Measurements from ENCODE around the gene TMEM131.

Gene TMEM131

GRCh38 chr2:98013407-98014042 is 17.8 kb upstream of the TMEM131 start:
- H3K27ac ChIP-seq (replicated peaks): no peak overlapping the region
- no peak overlapping the region for H3K4me3 ChIP-seq (replicated peaks; ENCODE audit: insufficient read depth, low read length)
- no peaks in the 10 kb centered on the region for H3K27me3 ChIP-seq (ENCODE audit: insufficient read depth, poor library complexity, severe bottlenecking)
- no peak for DNase-seq (ENCODE audit: low read depth in 1 of 2, low spot score in 1 of 2)
- TF ChIP-seq CTCF (IDR thresholded peaks at IDR 0.05; ENCODE audit: insufficient read depth, low read length) (no peak), REST (IDR thresholded peaks at IDR 0.05; ENCODE audit: insufficient replicate concordance, low read depth) (no peak), GABPA (IDR thresholded peaks at IDR 0.05; ENCODE audit: low read depth) (no peak), SPI1 (IDR thresholded peaks at IDR 0.05; ENCODE audit: borderline replicate concordance, low read depth) (no peak), POLR2AphosphoS5 (IDR thresholded peaks at IDR 0.05; ENCODE audit: low read depth) (no peak)

- no peak overlapping the region for H3K4me3 ChIP-seq (replicated peaks; ENCODE audit: insufficient read depth, low read length)
- no peak overlapping the region for H3K27ac ChIP-seq (replicated peaks)
- H3K27me3 ChIP-seq (ENCODE audit: insufficient read depth, poor library complexity, severe bottlenecking): no peaks in the 10 kb centered on the region
- DNase-seq (ENCODE audit: low read depth in 1 of 2, low spot score in 1 of 2): no peak
- no peak for TF ChIP-seq POLR2AphosphoS5 (IDR thresholded peaks at IDR 0.05; ENCODE audit: low read depth)
- TF ChIP-seq SPI1 (IDR thresholded peaks at IDR 0.05; ENCODE audit: borderline replicate concordance, low read depth): no peak
Measured at GRCh38 chr2:98012561-98012991, 16.8 kb upstream of the TMEM131 start.

- peak in 1 of 2 experiments; percentile 55 for DNase-seq (ENCODE audit: low read depth in 1 of 2, low spot score in 1 of 2)
- no peak overlapping the region for H3K4me3 ChIP-seq (replicated peaks; ENCODE audit: insufficient read depth, low read length)
- no peak for TF ChIP-seq CTCF (IDR thresholded peaks at IDR 0.05; ENCODE audit: insufficient read depth, low read length)
- no peaks in the 10 kb centered on the region for H3K27me3 ChIP-seq (ENCODE audit: insufficient read depth, poor library complexity, severe bottlenecking)
- no peak overlapping the region for H3K27ac ChIP-seq (replicated peaks)
Measured at GRCh38 chr2:98009887-98010760, 14.4 kb upstream of the TMEM131 start.

- Histone ChIP-seq H3K4me3 (replicated peaks; ENCODE audit: insufficient read depth, low read length) (no peak overlapping the region), H3K27ac (replicated peaks) (no peak overlapping the region), H3K27me3 (ENCODE audit: insufficient read depth, poor library complexity, severe bottlenecking) (no peaks in the 10 kb centered on the region)
- no peak for DNase-seq (ENCODE audit: low read depth in 1 of 2, low spot score in 1 of 2)
- TF ChIP-seq POLR2AphosphoS5 (IDR thresholded peaks at IDR 0.05; ENCODE audit: low read depth) (no peak), SPI1 (IDR thresholded peaks at IDR 0.05; ENCODE audit: borderline replicate concordance, low read depth) (no peak), CTCF (IDR thresholded peaks at IDR 0.05; ENCODE audit: insufficient read depth, low read length) (no peak), GABPA (IDR thresholded peaks at IDR 0.05; ENCODE audit: low read depth) (no peak), REST (IDR thresholded peaks at IDR 0.05; ENCODE audit: insufficient replicate concordance, low read depth) (no peak)
Measured at GRCh38 chr2:98008415-98008814, 12.7 kb upstream of the TMEM131 start.

Data from HL-60 (cell line).